Measurements from ENCODE around the gene CLOCK.

GRCh38 chr4:55528491-55528890 is 18.2 kb downstream of the CLOCK start:
- TF ChIP-seq CTCF (IDR thresholded peaks at IDR 0.05; ENCODE audit: poor library complexity) (no peak), EZH2 (IDR thresholded peaks at IDR 0.05; ENCODE audit: borderline replicate concordance) (no peak)
